ENCODE measurements around the gene OR4D9. TPM values are rescaled to one million over a fixed set of nuclear protein-coding genes. Genes with fewer than 3 reads are reported as not detected.

Gene OR4D9
- total RNA-seq, 1 donor from 2014 or later = not detected

- peak; percentile 39 for TF ChIP-seq CTCF (conservative IDR thresholded peaks at IDR 0.05; ENCODE audit: low read depth, low read length)
- H3K4me3 ChIP-seq (ENCODE audit: low read depth, low read length) = peak overlapping the region; percentile 57
- DNase-seq (ENCODE audit: low read depth) = peak; percentile 79
Measured at GRCh38 chr11:59550368-59550841, 39.1 kb downstream of the OR4D9 start.

- H3K4me3 ChIP-seq (ENCODE audit: low read depth, low read length) = peak overlapping the region; percentile 57
- no peak for TF ChIP-seq CTCF (conservative IDR thresholded peaks at IDR 0.05; ENCODE audit: low read depth, low read length)
- DNase-seq (ENCODE audit: low read depth) = peak; percentile 72
Measured at GRCh38 chr11:59550842-59551658, 39.7 kb downstream of the OR4D9 start.

- TF ChIP-seq CTCF (conservative IDR thresholded peaks at IDR 0.05; ENCODE audit: low read depth, low read length) = no peak
- H3K4me3 ChIP-seq (ENCODE audit: low read depth, low read length) = peak overlapping the region; percentile 57
- no peak for DNase-seq (ENCODE audit: low read depth)
Measured at GRCh38 chr11:59551659-59552521, 40.6 kb downstream of the OR4D9 start.

- no peak for DNase-seq (ENCODE audit: low read depth)
- no peak overlapping the region for H3K4me3 ChIP-seq (ENCODE audit: low read depth, low read length)
- TF ChIP-seq CTCF (conservative IDR thresholded peaks at IDR 0.05; ENCODE audit: low read depth, low read length) = no peak
Measured at GRCh38 chr11:59552844-59553243, 41.5 kb downstream of the OR4D9 start.

- DNase-seq (ENCODE audit: low read depth) = no peak
- TF ChIP-seq CTCF (conservative IDR thresholded peaks at IDR 0.05; ENCODE audit: low read depth, low read length) = no peak
- no peak overlapping the region for H3K4me3 ChIP-seq (ENCODE audit: low read depth, low read length)
Measured at GRCh38 chr11:59553323-59553722, 42.0 kb downstream of the OR4D9 start.

- no peak for TF ChIP-seq CTCF (conservative IDR thresholded peaks at IDR 0.05; ENCODE audit: low read depth, low read length)
- no peak for DNase-seq (ENCODE audit: low read depth)
- peak overlapping the region; percentile 45 for H3K4me3 ChIP-seq (ENCODE audit: low read depth, low read length)
Measured at GRCh38 chr11:59555601-59556114, 44.3 kb downstream of the OR4D9 start.

Data from epithelial cell of proximal tubule (primary cell).